SK-N-SH treated with all-trans-retinoic acid at 6 μM for 48 hours (cell line): ENCODE data around the gene ANXA10.

Source experiments
- ESRRG ChIP-seq: fragments of 250-450 bp; sonication (Bioruptor Pico); IDR thresholded peaks from 2 replicates; pipeline ENCODE4 v1.6.1; 2021; ENCODE audit warnings: mild to moderate bottlenecking

ANXA10 gene

DNA sequence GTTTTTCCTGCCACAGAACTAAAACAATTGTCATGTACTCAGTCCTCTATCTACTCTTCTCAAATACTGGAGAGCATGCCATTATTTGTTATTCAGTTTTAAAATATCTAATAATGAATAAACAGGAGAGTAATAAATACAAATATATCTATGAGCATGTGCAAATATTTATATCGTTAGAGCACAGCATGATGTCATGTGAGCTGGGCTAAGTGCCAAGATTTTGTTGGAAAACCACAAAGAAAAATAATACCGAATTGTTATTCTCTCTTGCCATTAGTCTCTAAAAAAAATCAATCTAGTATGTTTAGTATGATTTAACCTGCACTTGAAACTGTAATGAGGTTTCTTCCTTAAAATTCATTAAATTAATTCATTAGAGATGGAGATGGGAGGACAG is 129.0 kb downstream of the ANXA10 start (continued):
- TF ChIP-seq ESRRG, result no peak
